GOT3 (cell line): ENCODE measurements around the gene TMIGD2.

ENCODE experiments used
- DNase-seq: peaks from one replicate; lab custom pipeline; 2025; ENCODE audit warnings: mixed read lengths; lab: John Stamatoyannopoulos, UW

The TMIGD2 gene

GRCh38 chr19:4326837-4327251, 24.7 kb upstream of the TMIGD2 start:
- DNase-seq, result no peak

GRCh38 chr19:4326215-4326836, 24.1 kb upstream of the TMIGD2 start:
- no peak for DNase-seq

GRCh38 chr19:4324228-4324627, 22.0 kb upstream of the TMIGD2 start:
- DNase-seq, result no peak

GRCh38 chr19:4323692-4324091, 21.5 kb upstream of the TMIGD2 start:
- no peak for DNase-seq

GRCh38 chr19:4322942-4323665, 20.9 kb upstream of the TMIGD2 start:
- no peak for DNase-seq

GRCh38 chr19:4320419-4320818, 18.2 kb upstream of the TMIGD2 start:
- no peak for DNase-seq

GRCh38 chr19:4319067-4319718, 17.0 kb upstream of the TMIGD2 start:
- no peak for DNase-seq

GRCh38 chr19:4318460-4318859, 16.3 kb upstream of the TMIGD2 start:
- no peak for DNase-seq

- no peak for DNase-seq
Observed at GRCh38 chr19:4316956-4317355, 14.8 kb upstream of the TMIGD2 start.

GRCh38 chr19:4313847-4314490, 11.8 kb upstream of the TMIGD2 start:
- no peak for DNase-seq

- DNase-seq, result no peak
Observed at GRCh38 chr19:4310247-4311121, 8.3 kb upstream of the TMIGD2 start.

- no peak for DNase-seq
Observed at GRCh38 chr19:4305659-4306058, 3.5 kb upstream of the TMIGD2 start.

- no peak for DNase-seq
Observed at GRCh38 chr19:4305257-4305612, 3.0 kb upstream of the TMIGD2 start.

- no peak for DNase-seq
Observed at GRCh38 chr19:4304538-4305256, 2.5 kb upstream of the TMIGD2 start, which contains the start of gene FSD1. Gene FSD1, plus strand, starts transcription at chr19:4304598. Its CDS starts 149 bp downstream, at chr19:4304747.

GRCh38 chr19:4303819-4304537, 1.8 kb upstream of the TMIGD2 start:
- no peak for DNase-seq

GRCh38 chr19:4301590-4302242, 473 bp downstream of the TMIGD2 start:
- no peak for DNase-seq

- DNase-seq, result no peak
Observed at GRCh38 chr19:4300589-4300988, 1.6 kb downstream of the TMIGD2 start.

- no peak for DNase-seq
Observed at GRCh38 chr19:4298810-4299550, 3.2 kb downstream of the TMIGD2 start.
